H1 (cell line): ENCODE data around the gene CSRP1. TPM values are rescaled to one million over a fixed set of nuclear protein-coding genes. Genes with fewer than 3 reads are reported as not detected.

Source experiments
- ATF2 ChIP-seq: IDR thresholded peaks from 2 replicates; pipeline ENCODE4 v1.6.1; 2012; ENCODE audit warnings: low read length, inconsistent platforms
- CBX8 ChIP-seq: fragments of 300-800, 300-1000 bp; sonication (generic); IDR thresholded peaks from 2 replicates; pipeline ENCODE4 v1.7.1; 2016; ENCODE audit warnings: low read depth, low read length, borderline replicate concordance
- EP300 ChIP-seq, 2 experiments: IDR thresholded peaks; 1 replicate in 1 of 2; 2 replicates in 1 of 2; pipeline ENCODE4 v1.6.1; 2011 to 2012; ENCODE audit warnings: low read depth in 2 of 2, low read length in 2 of 2, mild to moderate bottlenecking in 2 of 2, borderline replicate concordance in 1 of 2, inconsistent platforms in 1 of 2, moderate library complexity in 1 of 2
- GABPA ChIP-seq: IDR thresholded peaks from 2 replicates; pipeline ENCODE4 v1.6.1; 2011; ENCODE audit warnings: mild to moderate bottlenecking, low read length, moderate library complexity, borderline replicate concordance; ENCODE audit not compliant: insufficient read depth
- HDAC2 ChIP-seq, 2 experiments: fragments of 300-600 bp in 1 of 2; sonication (generic) in 1 of 2; IDR thresholded peaks; 2 replicates each; pipeline ENCODE4 v1.6.1; 2011 to 2012; ENCODE audit warnings: low read depth in 2 of 2, low read length in 2 of 2, mild to moderate bottlenecking in 2 of 2, moderate library complexity in 2 of 2, borderline replicate concordance in 1 of 2, inconsistent platforms in 1 of 2
- KDM4A ChIP-seq: IDR thresholded peaks from one replicate; pipeline ENCODE4 v1.7.1; 2012; ENCODE audit warnings: low read depth, mild to moderate bottlenecking, moderate library complexity, low read length, inconsistent platforms; ENCODE audit not compliant: severe bottlenecking
- NANOG ChIP-seq: IDR thresholded peaks from 2 replicates; pipeline ENCODE4 v1.6.1; 2011; ENCODE audit warnings: low read length, low read depth, mild to moderate bottlenecking, inconsistent platforms; ENCODE audit not compliant: insufficient read depth, poor library complexity, severe bottlenecking
- RAD21 ChIP-seq, 2 experiments: IDR thresholded peaks in 1 of 2; conservative IDR thresholded peaks in 1 of 2; 2 replicates each; pipeline ENCODE4 v1.6.1; 2011; ENCODE audit warnings: low read depth in 2 of 2, low read length in 2 of 2, improper control_type of control experiment in 1 of 2, inconsistent platforms in 1 of 2, mild to moderate bottlenecking in 1 of 2, moderate library complexity in 1 of 2
- RFX5 ChIP-seq: IDR thresholded peaks from 2 replicates; pipeline ENCODE4 v1.6.1; 2011; ENCODE audit warnings: low read depth, low read length, improper control_type of control experiment, borderline replicate concordance
- RXRA ChIP-seq: IDR thresholded peaks from 2 replicates; pipeline ENCODE4 v1.6.1; 2011; ENCODE audit warnings: low read depth, mild to moderate bottlenecking, low read length, moderate library complexity; ENCODE audit not compliant: insufficient read depth
- SAP30 ChIP-seq: fragments of 300-600 bp; sonication (generic); IDR thresholded peaks from 2 replicates; pipeline ENCODE4 v1.7.1; 2012; ENCODE audit warnings: low read length, moderate library complexity, mild to moderate bottlenecking, inconsistent platforms; ENCODE audit not compliant: insufficient read depth, insufficient replicate concordance
- SIN3A ChIP-seq, 2 experiments: IDR thresholded peaks in 1 of 2; conservative IDR thresholded peaks in 1 of 2; 2 replicates each; pipeline ENCODE4 v1.6.1; 2011 to 2012; ENCODE audit warnings: low read length in 2 of 2, improper control_type of control experiment in 1 of 2, low read depth in 1 of 2, mild to moderate bottlenecking in 1 of 2
- SP2 ChIP-seq: IDR thresholded peaks from 2 replicates; pipeline ENCODE4 v1.6.1; 2012; ENCODE audit warnings: mild to moderate bottlenecking, low read length, inconsistent platforms
- SRF ChIP-seq: IDR thresholded peaks from 2 replicates; pipeline ENCODE4 v1.6.1; 2011; ENCODE audit warnings: mild to moderate bottlenecking, low read depth, low read length, moderate library complexity
- SUZ12 ChIP-seq: fragments of 200-600 bp; sonication (generic); IDR thresholded peaks from 2 replicates; pipeline ENCODE4 v1.6.1; 2012; ENCODE audit warnings: mild to moderate bottlenecking, inconsistent platforms, low read length, moderate library complexity, mixed read lengths
- TCF12 ChIP-seq: IDR thresholded peaks from 2 replicates; pipeline ENCODE4 v1.6.1; 2011; ENCODE audit warnings: low read depth, mild to moderate bottlenecking, low read length
- TEAD4 ChIP-seq: IDR thresholded peaks from 2 replicates; pipeline ENCODE4 v1.6.1; 2012; ENCODE audit warnings: low read depth, low read length, inconsistent platforms, mixed read lengths
- USF2 ChIP-seq: IDR thresholded peaks from 2 replicates; pipeline ENCODE4 v1.6.1; 2011; ENCODE audit warnings: low read length, improper control_type of control experiment
- ZNF274 ChIP-seq: IDR thresholded peaks from 2 replicates; pipeline ENCODE4 v1.7.0; 2012; ENCODE audit warnings: low read length, borderline replicate concordance; ENCODE audit errors: extremely low read depth
- polyA plus RNA-seq, 7 experiments: library from polyadenylated mRNA; depleted of rRNA in 3 of 7; stranded (reverse) in 5 of 7; unstranded in 2 of 7; fragments of >200 nt in 5 of 7; fragments of 200-250 nt in 2 of 7; gene quantifications; 1 replicate in 5 of 7; 2 replicates in 1 of 7; 4 replicates in 1 of 7; pipeline versions ENCODE4 v1.2.1 to v1.2.3, GENCODE V29; 2011 to 2013; ENCODE audit warnings: missing spikeins in 2 of 7, mixed read lengths in 2 of 7
- total RNA-seq: library from RNA; stranded (reverse); fragmentation: NEBNext Ultra II Directional; extraction: Animal tissue kit (Norgen Biotek cat#: 25700); gene quantifications from 2 replicates; pipeline ENCODE4 v1.2.1, GENCODE V29; 2021

The CSRP1 gene
- total and polyA plus RNA-seq, 2 of the 8 experiments (the other 6 are each of a cell fraction or from before 2014, with no cell fraction given) = 14.2 to 22.3 TPM

GRCh38 chr1:201530741-201531531 is 24.0 kb upstream of the CSRP1 start (continued):
- TF ChIP-seq ATF2 (no peak), SP2 (no peak), HDAC2 (IDR thresholded peaks at IDR 0.05; ENCODE audit: borderline replicate concordance in 1 of 2, low read depth in 2 of 2, low read length in 2 of 2) (no peak), SAP30 (no peak), NANOG (no peak), TCF12 (no peak), KDM4A (no peak), SRF (no peak), TEAD4 (peak; percentile 36; the same call in 1 of the 2 replicates), USF2 (no peak), CBX8 (no peak), RAD21 (IDR thresholded peaks at IDR 0.05 in 1 of 2, conservative IDR thresholded peaks at IDR 0.05 in 1 of 2; ENCODE audit: low read depth in 2 of 2, low read length in 2 of 2) (peak; percentile 96), ZNF274 (no peak), SIN3A (conservative IDR thresholded peaks at IDR 0.05 in 1 of 2, IDR thresholded peaks at IDR 0.05 in 1 of 2; ENCODE audit: low read depth in 1 of 2, low read length in 2 of 2) (peak; percentile 67 to 91; a peak in 2 of 4 replicates), EP300 (IDR thresholded peaks at IDR 0.05; ENCODE audit: borderline replicate concordance in 1 of 2, low read depth in 2 of 2, low read length in 2 of 2) (no peak), RXRA (no peak), GABPA (peak; percentile 41; the same call in 1 of the 2 replicates), SUZ12 (no peak), RFX5 (no peak)
